COLO829 (cell line): ENCODE results near the gene G0S2.

Experiments used
- DNase-seq: peaks from one replicate; pipeline ENCODE4 v3.0.0; 2012; ENCODE audit warnings: low spot score

The G0S2 gene, protein sequence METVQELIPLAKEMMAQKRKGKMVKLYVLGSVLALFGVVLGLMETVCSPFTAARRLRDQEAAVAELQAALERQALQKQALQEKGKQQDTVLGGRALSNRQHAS

DNA sequence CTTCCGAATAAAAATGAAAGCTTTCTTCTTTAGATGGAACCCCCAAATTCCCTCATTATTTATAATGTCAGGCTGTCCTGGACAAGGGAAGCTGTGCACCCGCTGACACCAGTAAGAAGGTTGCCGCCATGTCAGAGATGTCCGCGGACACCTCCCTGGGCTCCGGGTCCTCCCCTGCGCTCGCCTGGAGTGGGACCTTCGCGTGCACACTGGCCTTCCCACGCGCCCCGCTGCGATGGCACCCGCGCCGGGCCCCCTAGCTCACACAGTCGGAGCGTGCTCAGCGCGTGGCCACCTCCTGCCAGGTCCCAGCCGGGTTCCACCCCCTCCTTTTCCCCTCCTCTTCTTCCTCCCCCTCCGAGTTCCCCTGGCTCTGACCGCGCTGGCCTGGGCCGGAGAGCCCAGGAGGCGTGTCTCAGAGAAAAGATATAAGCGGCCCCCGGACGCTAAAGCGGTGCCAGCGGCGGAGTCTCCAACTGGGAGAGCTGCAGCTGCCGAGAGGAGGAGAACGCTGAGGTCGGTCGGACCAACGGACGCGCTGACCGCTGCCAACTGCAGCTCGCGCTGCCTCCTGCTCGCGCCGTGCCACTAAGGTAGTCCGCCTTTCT is at the start of gene G0S2:
Gene G0S2, plus strand, starts transcription at position 456 of the 608 bp plus-strand sequence. CDS start 273 bp downstream, outside the sequence.
- no peak for DNase-seq

DNA sequence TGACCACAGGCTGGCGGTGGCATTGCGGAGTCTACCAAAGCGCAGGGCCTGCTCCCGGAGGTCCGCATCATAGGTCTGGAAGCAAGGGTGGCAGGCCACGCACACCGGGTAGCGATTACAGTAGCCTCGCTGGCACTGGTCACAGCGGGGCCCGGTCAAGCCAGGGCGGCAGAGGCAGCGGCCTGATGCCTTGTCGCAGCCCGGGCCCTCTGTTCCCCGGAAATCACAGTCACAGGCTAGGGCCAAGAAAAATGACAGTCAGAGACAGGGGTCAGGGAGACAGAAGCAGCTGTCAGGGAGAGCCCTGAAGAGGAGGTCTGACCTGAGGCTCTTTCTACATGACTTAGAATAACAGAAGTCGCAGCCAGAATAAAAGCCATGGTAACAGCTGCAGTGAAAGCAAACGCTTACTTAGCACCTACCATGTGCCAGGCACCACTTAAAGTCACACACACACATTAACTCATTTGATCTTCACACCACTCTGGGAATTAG is 49.4 kb upstream of the G0S2 start:
- no peak for DNase-seq

DNA sequence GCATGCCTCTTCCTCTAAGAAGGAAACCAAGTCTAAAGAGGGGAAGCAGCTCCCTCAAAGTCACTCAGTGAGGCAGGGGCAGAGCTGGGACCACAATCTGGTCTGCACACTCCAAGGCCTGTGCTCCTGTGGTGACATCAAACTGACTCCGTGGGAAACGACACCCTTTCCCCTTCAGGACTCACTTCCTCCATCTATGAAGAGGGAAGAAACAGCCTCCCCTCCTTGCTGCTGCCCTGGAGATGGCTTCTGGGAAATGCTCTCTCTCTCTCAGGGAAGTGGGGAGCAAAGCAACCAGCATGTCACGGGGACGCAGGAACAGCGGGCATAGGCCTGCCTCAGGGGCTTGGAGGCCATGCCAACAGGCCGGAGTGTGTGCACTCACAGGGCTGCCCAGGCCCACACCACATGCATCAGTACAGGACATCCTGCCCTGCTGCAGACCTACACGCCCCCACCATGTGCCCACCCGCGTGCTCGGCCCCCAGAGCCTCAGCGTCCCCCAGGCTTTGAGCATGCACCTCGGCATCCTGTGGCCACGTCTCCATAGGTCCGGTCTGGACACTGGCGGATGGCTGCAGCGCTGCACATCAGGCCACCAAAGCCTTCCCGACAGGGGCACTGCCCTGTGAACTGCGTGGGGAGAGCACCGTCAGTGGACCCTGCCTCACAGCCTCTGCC is 48.7 kb upstream of the G0S2 start:
- DNase-seq: no peak

DNA sequence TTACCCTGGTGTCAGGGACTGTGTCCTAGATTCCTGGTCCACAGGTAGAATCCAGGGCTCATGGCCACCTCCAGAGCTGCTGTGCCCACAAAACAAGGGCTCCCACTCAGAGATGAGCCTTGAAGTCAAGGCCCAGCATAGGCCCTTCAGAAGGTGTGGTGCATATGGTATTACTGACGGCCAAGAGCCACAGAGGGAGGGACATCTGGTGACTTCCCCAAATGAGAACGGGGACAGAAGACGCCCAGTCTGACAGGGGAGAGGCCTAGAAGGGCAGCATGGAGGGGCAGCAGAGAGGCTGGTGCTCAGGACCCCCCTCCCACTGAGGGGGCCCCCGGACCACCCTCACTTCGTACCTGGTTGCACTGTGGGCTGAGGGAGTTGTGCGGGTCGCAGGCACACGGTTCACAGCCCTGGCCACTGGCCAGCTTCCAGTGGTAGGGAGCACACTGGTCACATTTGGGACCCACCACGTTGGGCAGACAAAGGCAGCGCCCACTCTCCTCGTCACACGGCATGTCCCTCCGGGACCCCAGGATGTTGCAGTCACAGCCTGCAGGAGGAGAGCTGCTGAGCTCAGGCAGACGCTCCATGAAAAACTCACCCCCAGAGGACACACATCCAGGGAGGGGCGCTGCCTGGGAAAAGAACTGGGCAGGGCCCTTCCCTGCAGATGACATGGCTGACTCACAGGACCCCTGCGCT is 48.0 kb upstream of the G0S2 start:
- DNase-seq: no peak

DNA sequence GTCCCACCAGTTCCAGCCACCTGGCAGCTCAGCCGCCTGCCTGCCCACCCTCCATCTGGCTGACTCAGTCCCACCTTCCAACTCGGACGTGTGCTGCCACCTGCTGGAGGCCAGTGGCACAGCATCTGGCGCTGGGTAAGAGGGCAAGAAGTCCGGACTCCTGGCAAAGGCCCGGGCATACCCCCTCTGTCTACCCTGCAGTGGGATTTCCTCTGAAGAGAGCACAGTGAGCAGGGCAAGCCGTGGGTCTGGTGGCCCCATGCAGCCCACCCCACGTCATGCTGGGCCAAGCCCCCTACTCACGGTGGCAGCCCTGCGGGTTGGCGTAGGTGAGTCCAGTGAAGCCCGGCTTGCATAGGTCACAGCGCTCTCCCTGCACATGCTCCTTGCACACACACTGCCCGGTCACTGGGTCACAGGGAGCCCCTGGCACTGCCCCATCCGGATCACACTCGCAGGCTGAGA is 47.4 kb upstream of the G0S2 start:
- peak; percentile 66 for DNase-seq

DNA sequence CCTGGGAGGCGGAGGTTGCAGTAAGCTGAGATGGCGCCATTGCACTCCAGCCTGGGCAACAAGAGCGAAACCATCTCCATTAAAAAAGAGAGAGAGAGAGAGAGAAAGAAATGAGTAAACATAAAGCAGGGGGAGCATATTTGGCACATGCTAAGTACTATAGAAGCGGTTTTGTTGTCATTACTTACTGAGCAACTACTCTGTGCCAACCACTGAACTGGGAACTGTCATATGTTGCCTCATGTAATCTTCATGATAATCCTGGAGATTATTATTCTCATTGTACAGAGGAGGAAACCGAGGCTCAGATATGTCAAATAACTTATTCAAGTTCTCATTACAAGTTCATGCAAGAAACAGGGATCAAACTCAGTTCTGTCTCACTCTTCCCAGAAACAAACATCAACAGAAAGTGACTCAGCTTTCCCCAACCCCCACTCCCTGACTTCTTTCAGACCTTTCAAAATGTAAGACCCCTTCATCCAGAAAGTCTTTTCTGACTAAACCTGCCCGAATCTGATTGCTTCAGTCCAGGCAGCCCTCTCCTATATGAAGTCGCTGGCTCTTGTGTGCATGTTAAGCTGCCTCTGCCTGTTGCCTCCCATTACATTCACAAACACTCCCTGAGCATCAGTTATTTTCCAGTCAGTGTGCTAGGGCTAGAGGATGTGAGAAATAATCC is 46.5 kb upstream of the G0S2 start:
- no peak for DNase-seq

DNA sequence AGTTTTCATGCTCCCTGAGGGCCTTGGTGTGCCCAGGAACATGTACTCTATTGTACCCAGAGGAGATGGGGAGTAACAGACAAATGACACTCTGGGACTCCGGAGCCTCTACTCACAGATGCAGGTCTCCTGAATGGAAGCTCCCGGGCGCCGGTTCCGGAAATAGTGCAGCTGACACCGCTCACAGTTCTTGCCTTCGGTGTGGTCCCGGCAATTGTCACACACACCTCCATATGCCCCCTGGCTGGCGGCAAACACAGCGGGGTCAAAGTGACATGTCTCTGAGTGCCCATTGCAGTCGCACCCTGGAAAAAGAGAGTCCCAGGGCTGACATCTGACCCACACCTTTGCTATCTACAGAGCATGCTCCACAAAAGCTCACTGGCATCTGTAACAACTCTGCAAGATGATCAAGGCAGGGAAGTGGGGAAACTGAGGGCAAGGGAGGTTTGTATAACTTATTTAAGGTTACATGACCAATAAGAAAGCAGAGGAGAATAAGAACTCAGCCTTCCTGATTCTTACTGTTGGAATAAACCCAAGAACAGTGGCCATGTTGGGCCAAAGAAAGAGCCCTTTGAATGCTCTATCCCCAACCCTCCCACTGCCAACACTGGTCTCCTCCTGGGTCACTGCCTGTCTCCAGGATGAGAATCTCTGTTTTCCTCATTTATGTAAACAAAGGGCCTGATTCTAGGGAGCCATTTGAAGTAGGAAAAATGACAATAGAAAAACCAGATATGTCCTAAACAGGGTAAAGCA is 45.4 kb upstream of the G0S2 start:
- no peak for DNase-seq

DNA sequence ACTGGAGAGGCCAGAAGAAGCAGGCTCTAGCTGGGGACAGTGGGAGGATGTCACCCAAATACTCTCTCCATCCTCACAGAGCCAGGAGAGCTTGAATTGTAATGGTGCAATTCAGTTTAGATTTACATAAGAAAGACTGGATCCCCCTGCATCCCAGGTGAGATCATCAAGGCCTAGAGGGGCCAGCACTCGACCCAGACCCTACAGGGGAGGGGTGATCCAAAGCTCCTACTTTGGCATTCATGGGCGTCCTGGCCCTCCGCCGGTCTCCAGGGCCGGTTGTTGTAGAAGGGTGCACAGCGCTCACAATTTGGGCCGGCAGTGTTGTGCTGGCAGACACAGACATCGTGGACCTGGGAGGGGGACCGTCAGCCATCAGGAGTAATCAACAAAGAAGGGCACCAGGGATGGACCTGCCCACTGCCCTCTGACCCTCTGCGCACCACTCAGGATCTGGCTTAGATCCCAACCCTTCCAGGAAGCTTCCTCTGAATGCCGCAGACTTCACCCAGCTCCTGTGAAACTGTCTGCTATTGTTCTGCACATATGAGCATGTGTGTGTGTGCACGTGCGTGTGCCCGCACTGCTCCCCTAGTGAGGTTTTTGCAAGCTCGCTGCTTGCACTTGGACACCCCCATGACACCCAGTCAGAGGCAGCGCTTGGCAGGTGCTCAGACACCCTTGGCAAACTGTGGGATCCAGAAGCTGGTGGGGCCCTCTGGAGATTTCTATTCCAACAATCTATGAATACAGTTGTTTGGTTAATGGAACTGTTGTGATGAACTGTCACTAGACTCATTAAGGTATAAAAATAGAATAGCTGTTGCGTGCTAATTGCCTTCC is 44.6 kb upstream of the G0S2 start:
- DNase-seq: no peak

DNA sequence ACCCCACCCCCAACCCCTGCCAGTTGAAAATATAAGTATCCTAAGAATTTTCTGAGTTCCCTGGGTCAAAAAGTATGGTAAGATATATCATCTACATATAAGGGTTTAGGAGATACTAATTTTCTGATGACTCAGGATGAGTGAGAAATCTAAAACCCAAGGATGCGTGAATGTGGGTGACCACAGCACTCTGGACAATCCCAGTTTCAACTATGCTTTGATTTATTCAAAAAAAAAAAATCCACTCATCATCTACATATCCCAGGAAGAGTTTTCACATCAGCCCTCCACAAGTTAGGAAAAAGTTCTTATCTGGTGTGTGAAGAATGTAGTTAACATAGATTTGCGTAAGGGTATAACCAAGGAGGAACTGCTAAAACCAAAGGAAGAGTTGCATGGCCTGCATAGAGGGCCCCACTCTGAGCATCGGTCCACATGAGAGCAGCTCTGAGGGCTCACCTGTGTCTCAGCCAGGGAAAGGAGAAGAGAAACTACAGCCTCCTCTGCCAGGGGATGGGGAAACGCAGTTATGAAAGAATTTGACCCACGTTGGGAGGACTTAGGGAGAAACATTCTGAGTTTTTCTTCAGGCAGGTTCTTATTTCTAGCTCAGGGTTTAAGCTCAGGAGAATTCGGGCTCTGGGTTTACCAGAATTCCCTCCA is 41.7 kb upstream of the G0S2 start:
- no peak for DNase-seq

DNA sequence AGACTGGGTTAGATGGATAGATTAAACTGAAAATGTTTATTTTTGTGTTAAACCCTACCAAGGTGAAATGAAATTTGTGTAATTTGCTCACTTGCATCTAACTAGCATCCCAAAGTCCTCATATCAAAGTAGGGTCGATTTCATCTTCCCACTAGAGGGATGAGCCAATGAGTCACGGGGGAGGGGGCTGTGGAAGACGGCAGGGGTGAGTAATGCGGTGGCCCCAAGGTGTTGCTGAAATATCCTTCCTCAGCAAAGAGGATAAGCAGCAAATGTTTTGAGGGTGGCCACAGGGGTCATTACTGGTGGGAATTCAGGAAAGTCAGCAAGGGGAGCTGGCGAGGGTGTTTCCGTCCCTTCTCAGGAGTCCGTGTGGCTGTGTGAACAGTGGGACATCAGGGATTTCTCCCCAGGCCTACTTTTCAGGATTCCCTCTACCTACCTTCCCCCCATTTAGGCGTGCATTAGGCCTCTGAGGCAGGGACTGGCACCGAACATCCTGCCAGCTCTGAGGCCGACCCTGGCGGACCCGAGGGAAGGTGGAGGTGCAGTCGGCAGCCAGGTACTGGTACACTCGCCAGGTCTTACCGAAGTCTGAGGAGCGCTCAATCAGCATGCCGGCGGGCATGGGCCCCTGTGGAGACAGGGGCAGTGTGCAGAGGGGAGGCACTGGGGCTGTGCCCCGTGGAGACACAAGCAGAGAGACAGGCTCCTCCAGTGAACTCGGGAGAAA is 41.0 kb upstream of the G0S2 start:
- DNase-seq: no peak

DNA sequence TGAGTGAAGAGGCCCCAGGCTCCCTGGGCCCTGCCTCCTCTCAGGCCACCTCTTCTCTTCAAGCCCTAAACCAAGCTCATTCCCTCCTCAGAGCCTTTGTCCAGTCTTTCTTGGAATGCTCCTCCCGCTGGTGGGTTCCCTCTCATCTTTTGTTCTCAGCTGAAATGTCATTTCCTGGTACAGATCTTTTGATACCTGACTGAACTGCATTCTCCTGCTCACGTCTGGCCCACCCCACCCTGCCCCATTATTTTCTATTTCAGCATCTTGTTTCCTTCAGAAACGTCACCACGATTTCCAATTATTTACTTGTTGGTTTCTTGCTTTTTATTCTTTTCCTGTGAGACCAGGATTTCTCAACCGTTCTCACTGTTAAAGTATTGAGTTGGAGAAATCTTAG is 39.4 kb upstream of the G0S2 start:
- DNase-seq: no peak

DNA sequence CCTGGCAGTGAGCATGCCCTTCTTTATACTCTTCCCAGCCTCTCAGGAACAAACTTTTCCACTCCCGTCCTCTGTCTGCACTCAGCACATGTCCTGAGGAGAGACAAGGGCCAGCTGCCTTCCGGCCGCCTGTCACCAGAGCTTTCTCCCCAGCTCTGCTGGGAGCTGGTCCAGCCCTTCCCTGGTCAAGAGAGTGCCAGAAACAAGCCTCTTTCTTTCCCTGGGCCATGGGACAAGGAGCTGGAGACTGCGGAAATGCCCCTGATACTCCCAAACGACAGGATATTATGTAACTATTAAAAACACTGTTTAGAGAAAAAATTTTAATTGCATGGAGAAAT is 33.4 kb upstream of the G0S2 start:
- DNase-seq: no peak

DNA sequence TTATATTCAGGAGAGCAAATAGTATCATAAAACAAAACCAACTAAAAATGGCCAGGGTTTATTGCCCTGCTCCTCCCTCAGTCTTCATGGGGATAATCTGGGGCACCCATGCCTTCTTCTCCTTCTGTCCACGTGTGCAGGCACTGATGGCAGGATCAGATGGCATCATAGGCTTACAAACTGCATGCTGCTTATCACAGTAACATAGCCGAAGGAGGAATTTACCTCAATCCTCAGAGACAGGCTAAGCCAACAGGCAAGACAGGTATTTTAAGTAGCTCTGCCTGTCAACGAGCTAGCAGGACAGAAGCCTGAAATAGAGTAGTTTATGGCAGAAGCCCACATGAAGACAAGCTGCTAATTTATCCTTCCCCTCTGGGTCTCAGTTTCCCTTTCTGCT is 32.4 kb upstream of the G0S2 start:
- no peak for DNase-seq

DNA sequence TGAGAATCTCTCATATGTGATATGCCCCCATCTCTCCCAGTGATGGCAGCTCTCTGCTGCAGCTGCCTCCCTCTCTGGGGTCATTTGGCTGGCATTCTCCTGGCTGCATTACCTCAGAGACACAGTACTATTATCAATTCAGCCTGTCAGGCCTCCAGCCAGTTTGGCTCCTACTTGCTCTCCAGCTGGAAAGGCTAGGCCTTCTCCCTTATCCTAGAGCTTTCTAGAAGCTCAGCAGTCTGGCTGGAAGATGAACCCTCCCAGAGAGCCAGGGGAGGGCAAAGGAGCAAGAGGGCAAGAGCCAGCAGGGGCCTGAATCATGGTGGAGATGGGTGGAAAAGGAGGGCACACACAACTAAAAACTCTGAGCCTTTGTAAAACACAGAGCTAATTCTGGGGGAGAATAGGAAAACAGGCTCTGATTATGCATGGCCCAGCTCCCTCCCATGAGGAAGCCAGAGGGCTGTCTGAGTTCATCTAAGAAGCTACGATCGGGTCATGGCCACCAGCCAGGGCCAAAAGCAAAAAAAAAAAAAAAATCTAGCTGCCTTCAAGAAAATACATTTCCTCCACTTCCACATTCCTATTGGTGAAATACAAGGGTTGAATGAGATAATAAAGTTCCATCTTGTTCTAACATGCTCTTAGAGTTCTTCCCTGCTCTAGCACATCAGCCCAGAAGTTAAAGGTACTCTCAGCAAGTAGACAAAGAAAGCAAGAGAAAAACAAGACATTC is 31.8 kb upstream of the G0S2 start:
- DNase-seq: no peak

DNA sequence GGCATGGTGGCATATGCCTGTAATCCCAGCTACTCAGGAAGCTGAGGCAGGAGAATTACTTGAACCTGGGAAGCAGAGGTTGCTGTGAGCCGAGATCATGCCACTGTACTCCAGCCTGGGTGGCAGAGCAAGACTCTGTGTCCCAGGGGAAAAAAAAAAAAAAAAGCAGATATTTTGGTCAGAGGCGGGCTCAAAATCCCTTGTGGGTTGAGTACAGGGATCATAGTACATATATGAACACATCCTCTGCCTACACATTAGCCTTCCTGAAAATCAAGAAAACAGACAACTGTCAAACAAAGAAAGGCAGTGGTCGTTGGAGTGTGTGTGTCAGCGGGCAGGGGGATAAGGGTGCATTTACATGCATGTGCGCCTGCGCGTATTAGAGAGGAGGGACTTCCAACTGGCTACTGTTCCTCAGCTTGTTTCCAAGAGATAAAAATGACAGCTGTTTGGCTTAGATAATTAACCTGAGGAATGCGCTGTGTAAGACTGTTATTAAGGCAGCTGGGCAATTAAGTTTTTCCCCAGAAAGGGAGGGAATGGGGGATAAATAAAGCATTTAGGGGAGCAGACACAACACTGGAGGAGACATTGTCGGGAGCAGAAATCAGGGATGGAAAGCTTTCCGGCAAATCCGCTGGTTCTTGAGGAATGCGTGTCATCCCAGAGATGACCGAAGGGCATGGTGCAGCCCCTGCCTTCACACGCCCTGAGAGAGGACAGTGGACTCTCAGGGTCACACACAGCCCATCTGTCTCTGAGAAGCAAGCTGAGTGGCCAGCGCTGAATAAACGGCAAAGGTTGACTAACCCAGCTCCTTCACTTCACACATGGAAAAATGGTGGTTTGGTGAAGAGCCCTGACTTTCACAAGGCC is 29.4 kb upstream of the G0S2 start:
- no peak for DNase-seq

DNA sequence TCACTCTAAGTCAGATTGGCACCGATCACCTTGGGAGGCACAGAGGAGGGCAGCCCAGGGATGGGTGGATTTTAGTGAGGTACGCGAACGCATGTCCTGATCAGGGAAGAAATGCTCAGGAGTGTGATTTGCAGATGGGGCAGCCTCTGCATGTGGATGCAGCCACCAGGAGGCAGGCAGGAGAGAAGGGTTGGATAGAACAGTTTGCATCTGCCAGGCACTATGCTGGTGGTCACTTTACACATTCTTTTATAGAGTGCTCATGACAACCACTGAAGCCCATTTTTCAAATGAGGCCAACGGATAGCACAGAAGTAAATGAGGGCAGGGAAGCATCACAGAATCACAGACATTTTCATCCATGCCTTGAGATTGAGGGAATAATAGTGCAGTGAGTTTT is 28.7 kb upstream of the G0S2 start:
- no peak for DNase-seq

DNA sequence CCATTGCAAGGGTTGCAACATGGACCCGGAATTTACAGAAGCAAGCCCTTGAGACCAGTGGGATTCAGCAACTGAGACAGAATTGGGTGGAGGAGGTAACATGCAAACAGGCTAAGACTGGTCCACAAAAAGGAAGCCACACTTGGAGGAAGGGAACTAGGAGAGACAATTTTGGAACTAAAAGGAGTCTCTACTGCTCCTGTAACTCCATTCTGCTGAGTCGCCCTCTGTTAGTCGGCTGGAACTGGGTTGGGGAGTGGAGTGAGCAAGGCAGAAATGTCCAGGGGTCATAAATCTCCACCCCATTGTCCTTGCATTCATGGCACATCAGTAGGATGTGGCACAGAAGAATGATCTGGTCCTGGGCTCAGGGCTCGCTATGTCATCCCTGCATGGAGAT is 28.1 kb upstream of the G0S2 start:
- DNase-seq: no peak

DNA sequence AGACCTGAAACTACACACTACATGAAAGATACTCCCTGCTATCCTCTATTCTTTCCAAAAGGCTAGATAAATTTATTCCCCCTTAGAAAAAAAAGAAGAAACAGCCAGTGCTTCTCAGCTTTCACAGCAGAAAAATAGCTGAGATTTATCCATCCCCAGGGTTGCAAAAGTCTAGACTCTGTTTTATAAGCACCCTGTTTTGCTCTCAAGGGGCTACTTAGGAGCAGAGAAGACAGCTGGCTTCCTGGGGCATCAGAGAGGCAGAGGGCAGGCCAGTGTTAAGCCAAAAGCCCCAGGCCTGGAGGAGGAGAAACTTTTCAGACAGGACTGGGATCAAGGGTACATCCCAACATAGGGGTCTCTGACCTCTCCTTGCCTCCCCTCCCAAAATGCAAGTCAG is 26.9 kb upstream of the G0S2 start:
- DNase-seq: no peak
